GM19238 (cell line): ENCODE results near the gene OTOL1.

ENCODE experiments used
- DNase-seq: peaks from one replicate; pipeline ENCODE4 v3.0.0; 2011; ENCODE audit warnings: low spot score; ENCODE audit not compliant: insufficient read length

Gene OTOL1

GRCh38 chr3:161540594-161540993 lies 44.0 kb downstream of the OTOL1 start:
- no peak for DNase-seq

GRCh38 chr3:161545824-161546223 lies 49.2 kb downstream of the OTOL1 start:
- no peak for DNase-seq

DNA sequence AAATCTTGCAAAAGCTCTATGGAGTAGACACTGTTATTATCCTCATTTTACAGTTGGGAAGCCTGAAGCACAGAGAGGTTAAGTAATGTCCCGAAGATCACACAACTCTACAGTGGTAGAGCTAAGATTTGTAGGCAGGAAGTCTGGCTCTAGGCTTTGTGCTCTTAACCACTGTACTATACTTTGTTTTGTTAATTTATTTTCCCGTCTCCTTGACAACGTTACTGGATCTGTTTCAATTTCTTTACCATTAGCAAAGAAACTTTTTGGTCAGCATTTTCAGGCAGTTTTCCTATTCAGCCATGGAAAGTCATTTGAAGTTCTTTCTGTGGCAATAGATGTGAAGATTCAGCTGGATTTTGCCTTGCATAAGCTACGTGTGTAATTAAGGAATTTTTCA lies 51.7 kb downstream of the OTOL1 start:
- no peak for DNase-seq

- no peak for DNase-seq
These were observed 52.7 kb downstream of the OTOL1 start for GRCh38 chr3:161549261-161549660.

GRCh38 chr3:161550491-161551195 lies 54.0 kb downstream of the OTOL1 start:
- DNase-seq = no peak

GRCh38 chr3:161551697-161552096 lies 55.1 kb downstream of the OTOL1 start:
- no peak for DNase-seq

- no peak for DNase-seq
These were observed 56.5 kb downstream of the OTOL1 start for GRCh38 chr3:161552984-161553560.
